T47D (cell line): ENCODE measurements around the gene SPTLC2.

Experiments used
- DNase-seq, 2 experiments: peaks; one replicate each; pipeline versions ENCODE4 v3.0.0 to v3.0.0-alpha.2; 2011 to 2012; ENCODE audit warnings: low read depth in 1 of 2, low spot score in 1 of 2
- JUND ChIP-seq: IDR thresholded peaks from 2 replicates; pipeline ENCODE4 v1.6.1; 2012; ENCODE audit warnings: low read depth
- in situ Hi-C: cut with HindIII; loops from 2 replicates; pipeline ENCODE4 v1.10.0; 2016; ENCODE audit warnings: low sequenced_read_pairs, low pct_unique_long_range_greater_than_20kb

Gene SPTLC2

GRCh38 chr14:77574446-77575115 lies 41.9 kb downstream of the SPTLC2 start:
- no peak for TF ChIP-seq JUND
- DNase-seq: no peak
- in situ Hi-C loops: no loop called here

GRCh38 chr14:77573964-77574363 lies 42.5 kb downstream of the SPTLC2 start:
- in situ Hi-C loops: no loop called here
- no peak for TF ChIP-seq JUND
- no peak for DNase-seq

GRCh38 chr14:77570706-77571268 lies 45.6 kb downstream of the SPTLC2 start:
- no peak for TF ChIP-seq JUND
- in situ Hi-C loops: no loop called here
- peak in 1 of 2 experiments; percentile 37 for DNase-seq

- DNase-seq: no peak
- in situ Hi-C loops: no loop called here
- TF ChIP-seq JUND: no peak
These were observed 50.5 kb downstream of the SPTLC2 start for GRCh38 chr14:77565994-77566305.

GRCh38 chr14:77565289-77565993 lies 51.0 kb downstream of the SPTLC2 start:
- DNase-seq: no peak
- in situ Hi-C loops: no loop called here
- TF ChIP-seq JUND: no peak

- in situ Hi-C loops: no loop called here
- no peak for DNase-seq
- TF ChIP-seq JUND: no peak
These were observed 53.8 kb downstream of the SPTLC2 start for GRCh38 chr14:77562681-77563080.

GRCh38 chr14:77561881-77562280 lies 54.6 kb downstream of the SPTLC2 start:
- in situ Hi-C loops: no loop called here
- no peak for TF ChIP-seq JUND
- no peak for DNase-seq

GRCh38 chr14:77559381-77559780 lies 57.1 kb downstream of the SPTLC2 start:
- in situ Hi-C loops: no loop called here
- TF ChIP-seq JUND: no peak
- DNase-seq: no peak

GRCh38 chr14:77557391-77557790 lies 59.0 kb downstream of the SPTLC2 start:
- in situ Hi-C loops: no loop called here
- TF ChIP-seq JUND: no peak
- DNase-seq: no peak

- TF ChIP-seq JUND: no peak
- in situ Hi-C loops: no loop called here
- no peak for DNase-seq
These were observed 59.5 kb downstream of the SPTLC2 start for GRCh38 chr14:77556946-77557345.

- TF ChIP-seq JUND: no peak
- DNase-seq: peak in 1 of 2 experiments; percentile 29
- in situ Hi-C loops: no loop called here
These were observed 61.4 kb downstream of the SPTLC2 start for GRCh38 chr14:77554816-77555599.

- DNase-seq: no peak
- TF ChIP-seq JUND: no peak
- in situ Hi-C loops: no loop called here
These were observed 62.2 kb downstream of the SPTLC2 start for GRCh38 chr14:77554207-77554606.

GRCh38 chr14:77549451-77549850 lies 67.0 kb downstream of the SPTLC2 start:
- DNase-seq: no peak
- in situ Hi-C loops: no loop called here
- no peak for TF ChIP-seq JUND
